A549 (cell line): ENCODE measurements around the gene SLX9. TPM values are rescaled to one million over a fixed set of nuclear protein-coding genes. Genes with fewer than 3 reads are reported as not detected.

Experiments
- ATAC-seq, 2 experiments: fragments of 200-7000 bp in 1 of 2; fragments of >200 bp in 1 of 2; cut with Nextera tagmentation in 1 of 2; cut with Tn5 transposase in 1 of 2; 3 replicates each; pipeline versions ENCODE4 v1.8.0 to v1.9.1; 2018 to 2020; ENCODE audit warnings: mild to moderate bottlenecking in 1 of 2, moderate library complexity in 1 of 2
- CTCF ChIA-PET: fragments of 300-600 bp; sonication (Branson Sonifier 250); formaldehyde crosslinking; extraction: SDS; loops from one replicate; lab custom pipeline; 2021; ENCODE audit warnings: antibody characterized with exemption, inconsistent platforms; lab: Yijun Ruan, JAX
- POLR2A ChIA-PET: fragments of 350-600 bp; formaldehyde crosslinking; extraction: SDS; loops from one replicate; lab custom pipeline; 2021; ENCODE audit warnings: antibody characterized with exemption, inconsistent platforms; lab: Yijun Ruan, JAX
- DNase-seq, 2 experiments: peaks; one replicate each; pipeline versions ENCODE4 v3.0.0 to v3.0.0-alpha.2; 2011 to 2016; ENCODE audit warnings: low read depth in 1 of 2, low spot score in 1 of 2
- FAIRE-seq: peaks from 2 replicates; lab custom pipeline; 2011; peaks lifted over from hg19 to GRCh38; lab: Jason Lieb, UNC
- H3K27ac ChIP-seq, 2 experiments: fragments of >200 bp; sonication (Bioruptor Twin); formaldehyde crosslinking; 3 replicates each; pipeline ENCODE4 v1.5.1; 2016 to 2017
- H3K4me1 ChIP-seq: fragments of >200 bp; sonication (Bioruptor Twin); formaldehyde crosslinking; 3 replicates; pipeline ENCODE4 v1.6.1; 2016
- H3K4me2 ChIP-seq: fragments of >200 bp; sonication (Bioruptor Twin); formaldehyde crosslinking; 3 replicates; pipeline ENCODE4 v1.6.1; 2016
- H3K4me3 ChIP-seq: fragments of >200 bp; sonication (Bioruptor Twin); formaldehyde crosslinking; 3 replicates; pipeline ENCODE4 v1.5.1; 2016
- H3K9me3 ChIP-seq: fragments of >200 bp; sonication (Bioruptor Twin); formaldehyde crosslinking; 3 replicates; pipeline ENCODE4 v1.6.1; 2016
- BHLHE40 ChIP-seq: IDR thresholded peaks from 2 replicates; pipeline ENCODE4 v1.6.1; 2012; ENCODE audit warnings: low read depth, low read length, inconsistent platforms
- CBX8 ChIP-seq: fragments of 200-600 bp; sonication (generic); IDR thresholded peaks from 2 replicates; pipeline ENCODE4 v1.6.1; 2016
- CHD2 ChIP-seq: fragments of 150-350 bp; IDR thresholded peaks from 2 replicates; pipeline ENCODE4 v1.6.1; 2014; ENCODE audit warnings: low read length; ENCODE audit not compliant: partially characterized antibody
- EHF ChIP-seq: fragments of 250-450 bp; sonication (Bioruptor Pico); IDR thresholded peaks from 2 replicates; pipeline ENCODE4 v1.5.0; 2020; ENCODE audit warnings: mild to moderate bottlenecking
- ESRRA ChIP-seq: fragments of 150-350 bp; IDR thresholded peaks from 2 replicates; pipeline ENCODE4 v1.6.1; 2014; ENCODE audit warnings: mild to moderate bottlenecking, low read length, borderline replicate concordance
- FOSB ChIP-seq: fragments of 250-450 bp; sonication (Bioruptor Pico); IDR thresholded peaks from 2 replicates; pipeline ENCODE4 v1.5.0; 2020; ENCODE audit warnings: mild to moderate bottlenecking, moderate library complexity
- FOSL2 ChIP-seq, 2 experiments: fragments of 450-650 bp in 1 of 2; fragments of >200 bp in 1 of 2; sonication (Bioruptor Twin) in 1 of 2; formaldehyde crosslinking; IDR thresholded peaks; 2 replicates each; pipeline versions ENCODE4 v1.5.0 to v1.6.1; 2016 to 2020; ENCODE audit warnings: mild to moderate bottlenecking in 1 of 2, moderate library complexity in 1 of 2
- FOXS1 ChIP-seq: fragments of 250-450 bp; sonication (Bioruptor Pico); IDR thresholded peaks from 2 replicates; pipeline ENCODE4 v1.5.0; 2020; ENCODE audit warnings: mild to moderate bottlenecking, moderate library complexity
- HOXB13 ChIP-seq: fragments of 250-450 bp; sonication (Bioruptor Pico); IDR thresholded peaks from 2 replicates; pipeline ENCODE4 v1.5.0; 2020; ENCODE audit warnings: low read depth, mild to moderate bottlenecking, moderate library complexity
- JUN ChIP-seq, 2 experiments: fragments of >200 bp; sonication (Bioruptor Twin); formaldehyde crosslinking; IDR thresholded peaks; 2 replicates in 1 of 2; 3 replicates in 1 of 2; pipeline ENCODE4 v1.6.1; 2016 to 2017
- KDM5A ChIP-seq: fragments of 200-600 bp; sonication (generic); IDR thresholded peaks from 2 replicates; pipeline ENCODE4 v1.6.1; 2016; ENCODE audit warnings: antibody characterized with exemption, mild to moderate bottlenecking
- MYC ChIP-seq: IDR thresholded peaks from 2 replicates; pipeline ENCODE4 v1.6.1; 2012; ENCODE audit warnings: mild to moderate bottlenecking, inconsistent platforms, low read length, improper control_type of control experiment, borderline replicate concordance
- NR3C1 ChIP-seq: fragments of >200 bp; sonication (Bioruptor Twin); formaldehyde crosslinking; IDR thresholded peaks from 3 replicates; pipeline ENCODE4 v1.6.1; 2017
- POLR2A ChIP-seq: IDR thresholded peaks from 2 replicates; pipeline ENCODE4 v1.6.1; 2012; ENCODE audit warnings: mild to moderate bottlenecking, low read length
- POLR2AphosphoS2 ChIP-seq: conservative IDR thresholded peaks from 2 replicates; pipeline ENCODE4 v1.6.1; 2012; ENCODE audit warnings: low read length, improper control_type of control experiment, inconsistent platforms
- RCOR1 ChIP-seq: fragments of 150-350 bp; IDR thresholded peaks from 2 replicates; pipeline ENCODE4 v1.6.1; 2014; ENCODE audit warnings: antibody characterized with exemption, low read length, low read depth
- RFX5 ChIP-seq: fragments of 450-650 bp; IDR thresholded peaks from 2 replicates; pipeline ENCODE4 v1.7.1; 2014; ENCODE audit warnings: antibody characterized with exemption, mild to moderate bottlenecking, moderate library complexity
- RNF2 ChIP-seq: fragments of 200-600 bp; sonication (generic); IDR thresholded peaks from 2 replicates; pipeline ENCODE4 v1.6.1; 2016; ENCODE audit warnings: low read depth, mild to moderate bottlenecking, antibody characterized with exemption, moderate library complexity, borderline replicate concordance
- SREBF2 ChIP-seq: fragments of 450-650 bp; IDR thresholded peaks from 2 replicates; pipeline ENCODE4 v1.6.1; 2014; ENCODE audit warnings: mild to moderate bottlenecking, moderate library complexity
- ZC3H11A ChIP-seq: fragments of 450-650 bp; IDR thresholded peaks from 2 replicates; pipeline ENCODE4 v1.6.1; 2014; ENCODE audit warnings: antibody characterized with exemption, mild to moderate bottlenecking
- ZFP36 ChIP-seq: fragments of 450-650 bp; IDR thresholded peaks from 2 replicates; pipeline ENCODE4 v1.6.1; 2014; ENCODE audit warnings: borderline replicate concordance; ENCODE audit not compliant: partially characterized antibody
- ZNF302 ChIP-seq: fragments of 250-450 bp; sonication (Bioruptor Pico); IDR thresholded peaks from 2 replicates; pipeline ENCODE4 v1.9.0; 2021; ENCODE audit warnings: inconsistent platforms, mild to moderate bottlenecking, moderate library complexity
- WGBS: methylation state at CpG from one replicate; pipeline ENCODE4 v1.1.6; 2017; ENCODE audit errors: missing lambda C conversion rate; 5-methylcytosine and 5-hydroxymethylcytosine counted together
- polyA plus RNA-seq, 4 experiments: library from polyadenylated mRNA; depleted of rRNA in 3 of 4; stranded (reverse); fragments of >200 nt; fragmentation: RNase III in 1 of 4; extraction: RNeasy Plus Mini Kit Qiagen cat#74134 plus additional on column Dnase treatment in 1 of 4; gene quantifications; 2 replicates in 3 of 4; 3 replicates in 1 of 4; pipeline ENCODE4 v1.2.3, GENCODE V29; 2011 to 2017
- TF ChIP-seq, protein P1 (sequence below): fragments of 250-450 bp; sonication (Bioruptor Pico); IDR thresholded peaks from 2 replicates; pipeline ENCODE4 v1.5.0; 2020; ENCODE audit warnings: low read depth, mild to moderate bottlenecking, moderate library complexity
- TF ChIP-seq, protein P2 (sequence below): IDR thresholded peaks from 2 replicates; pipeline ENCODE4 v1.6.1; 2012
- TF ChIP-seq, protein P3 (sequence below): fragments of 450-650 bp; IDR thresholded peaks from 2 replicates; pipeline ENCODE4 v1.6.1; 2014; ENCODE audit warnings: antibody characterized with exemption

Gene SLX9
- polyA plus RNA-seq, 2 of the 4 experiments (the other 2 are of a cell fraction), result 26.9 to 40.6 TPM

DNA sequence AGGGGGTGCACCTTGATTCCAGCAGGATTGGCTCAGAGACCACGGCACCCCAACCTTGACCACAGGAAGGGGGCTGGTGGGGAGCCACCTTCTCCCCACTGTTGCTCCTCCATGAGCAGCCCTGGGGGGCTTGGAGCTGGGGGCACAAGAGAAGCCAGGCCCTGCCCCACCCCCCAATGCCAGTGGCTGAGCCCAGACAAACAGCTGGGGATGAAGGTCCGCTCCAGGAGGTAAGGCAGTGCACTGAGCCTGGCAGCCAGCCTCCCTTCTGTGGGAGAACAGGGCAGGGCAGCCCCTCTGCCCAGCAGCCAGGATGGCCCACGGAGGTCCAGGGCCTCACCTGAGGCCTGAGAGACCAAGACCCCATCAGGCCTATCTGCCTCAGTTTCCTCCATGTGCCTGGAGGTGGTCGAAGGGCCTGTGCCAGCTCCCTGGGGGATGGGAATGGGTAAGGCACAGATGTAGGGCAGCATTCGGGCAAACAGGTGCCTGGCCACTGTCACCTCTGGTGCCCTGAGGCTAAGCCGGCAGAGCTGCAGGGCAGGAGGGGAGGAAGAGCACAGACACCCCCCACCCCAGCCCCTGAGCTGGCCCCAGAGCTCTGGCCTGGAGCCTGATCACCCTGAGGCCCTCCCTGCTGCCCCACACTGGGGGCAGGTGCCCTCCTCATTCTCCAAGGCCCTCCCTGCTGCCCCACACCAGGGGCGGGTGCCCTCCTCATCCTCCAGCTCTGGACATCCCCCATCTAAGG is 26.2 kb upstream of the SLX9 start:
- Histone ChIP-seq H3K9me3 (no peaks in the 10 kb centered on the region), H3K27ac (peak overlapping the region; percentile 50 to 76; a peak in 5 of 6 replicates), H3K4me1 (peaks cover 49% of the 10 kb centered on the region), H3K4me2 (no peak overlapping the region), H3K4me3 (no peak overlapping the region)
- ChIA-PET POLR2A (no interaction called here), CTCF (interaction anchor here (1.0 to 3.4 kb wide), 5 partner anchors 13 to 112 kb away, joined by 3 to 14 read pairs (median 5); partner anchors contain the start of gene UBE2G2)
- DNase-seq (no peak), FAIRE-seq (no peak)
- WGBS, result 81% methylated on average over 3 of the region's 7 CpGs
- no peak for TF ChIP-seq POLR2AphosphoS2
- TF ChIP-seq CBX8, result no peak
- TF ChIP-seq ESRRA, result no peak
- no peak for TF ChIP-seq BHLHE40
- TF ChIP-seq, protein P1, sequence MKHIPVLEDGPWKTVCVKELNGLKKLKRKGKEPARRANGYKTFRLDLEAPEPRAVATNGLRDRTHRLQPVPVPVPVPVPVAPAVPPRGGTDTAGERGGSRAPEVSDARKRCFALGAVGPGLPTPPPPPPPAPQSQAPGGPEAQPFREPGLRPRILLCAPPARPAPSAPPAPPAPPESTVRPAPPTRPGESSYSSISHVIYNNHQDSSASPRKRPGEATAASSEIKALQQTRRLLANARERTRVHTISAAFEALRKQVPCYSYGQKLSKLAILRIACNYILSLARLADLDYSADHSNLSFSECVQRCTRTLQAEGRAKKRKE (CRISPR knock-in tag), result no peak
- TF ChIP-seq JUN (IDR thresholded peaks at IDR 0.05), result no peak
- TF ChIP-seq EHF (CRISPR knock-in tag), result no peak
- TF ChIP-seq ZNF302 (CRISPR knock-in tag), result no peak
- TF ChIP-seq POLR2A, result no peak
- no peak for TF ChIP-seq FOXS1 (CRISPR knock-in tag)
- no peak for TF ChIP-seq MYC
- no peak for TF ChIP-seq RFX5
- no peak for TF ChIP-seq FOSB (CRISPR knock-in tag)
- TF ChIP-seq, protein P2, sequence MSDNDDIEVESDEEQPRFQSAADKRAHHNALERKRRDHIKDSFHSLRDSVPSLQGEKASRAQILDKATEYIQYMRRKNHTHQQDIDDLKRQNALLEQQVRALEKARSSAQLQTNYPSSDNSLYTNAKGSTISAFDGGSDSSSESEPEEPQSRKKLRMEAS, result no peak
- TF ChIP-seq KDM5A, result no peak
- TF ChIP-seq CHD2, result no peak
- TF ChIP-seq RCOR1, result no peak
- TF ChIP-seq, all 56 proteins: peak for 0
- no peak for ATAC-seq

DNA sequence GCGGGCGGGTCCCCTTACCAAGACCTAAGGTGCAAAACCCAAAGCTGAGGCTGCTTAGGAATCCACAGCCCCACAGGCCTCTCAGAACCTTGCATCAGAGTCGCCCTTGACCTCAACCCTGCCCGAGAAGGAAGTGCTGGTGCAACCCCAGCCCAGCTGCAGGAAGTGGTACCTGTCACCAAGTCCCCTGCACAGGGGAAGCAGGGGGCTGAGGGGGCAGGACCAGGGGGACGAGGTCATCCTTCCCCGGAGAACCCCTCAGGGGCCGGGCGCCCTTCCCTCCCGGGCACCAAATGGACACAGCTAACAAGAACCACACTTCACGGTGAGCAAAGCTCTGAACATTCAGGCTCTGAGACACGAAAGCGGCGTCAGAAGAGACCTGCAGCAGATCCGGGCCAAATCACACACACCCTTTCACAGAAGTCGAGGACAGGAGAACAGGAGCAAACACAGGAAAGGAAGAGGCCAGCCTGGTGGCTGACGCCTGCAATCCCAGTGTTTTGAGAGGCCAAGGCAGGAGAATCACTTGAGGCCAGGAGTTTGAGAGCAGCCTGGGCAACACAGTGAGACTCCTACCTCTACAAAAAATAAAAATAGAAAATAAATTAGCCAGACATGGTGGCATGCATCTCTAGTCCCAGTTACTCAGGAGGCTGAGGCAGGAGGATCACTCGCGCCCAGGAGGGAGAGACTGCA is 25.5 kb upstream of the SLX9 start:
- WGBS, result 85% methylated on average over 11 of the region's 18 CpGs
- H3K27ac ChIP-seq, result peak overlapping the region; percentile 50 to 76; a peak in 5 of 6 replicates
- no peak for FAIRE-seq

DNA sequence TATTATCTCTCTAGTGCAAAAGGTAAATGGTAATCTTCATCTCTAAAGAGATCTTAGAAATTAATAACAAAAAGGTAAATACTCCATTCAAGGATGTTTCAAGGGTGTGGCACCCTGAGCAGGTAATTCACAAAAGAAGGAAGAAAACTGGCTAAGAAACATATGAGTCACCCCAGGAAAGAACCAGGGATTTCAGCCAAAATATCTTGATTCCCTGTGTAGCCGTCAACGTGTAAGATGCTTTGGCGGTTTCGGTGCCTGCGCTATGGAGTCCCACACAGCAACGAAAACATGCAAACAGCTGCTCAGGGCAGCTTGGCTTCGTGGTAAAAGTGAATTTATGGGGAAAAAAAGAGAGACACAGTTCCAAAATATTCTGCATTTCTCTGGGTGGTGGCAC is 22.9 kb upstream of the SLX9 start:
- WGBS, result 49% methylated on average over 7 of the region's 7 CpGs
- Histone ChIP-seq H3K4me2 (peak overlapping the region; percentile 43; the same call in 2 of the 3 replicates), H3K4me3 (no peak overlapping the region), H3K27ac (peak overlapping the region in 1 of 2 experiments; percentile 68; a peak in 2 of 6 replicates), H3K9me3 (no peaks in the 10 kb centered on the region), H3K4me1 (peaks cover 35% of the 10 kb centered on the region)
- POLR2A ChIA-PET, result interaction anchor here (0.8 kb wide), 1 partner anchor 11 kb away, joined by 3 read pairs; no protein-coding TSS in a partner anchor
- DNase-seq (no peak), FAIRE-seq (no peak), ATAC-seq (no peak)
- CTCF ChIA-PET, result interaction anchor here (0.9 to 2.6 kb wide), 5 partner anchors 10 to 26 kb away, joined by 3 to 10 read pairs (median 3); no protein-coding TSS in a partner anchor
- TF ChIP-seq RCOR1 (no peak), FOSL2 (IDR thresholded peaks at IDR 0.05) (no peak), FOSL2 (CRISPR knock-in tag; IDR thresholded peaks at IDR 0.05) (0 out of 2 replicates have a peak, but pooled peaks have one; percentile 7)

More for the DNA sequence above, 25.5 kb upstream of the SLX9 start:
- H3K4me3 ChIP-seq, result no peak overlapping the region
- ChIA-PET POLR2A (no interaction called here), CTCF (interaction anchor here (1.0 to 2.1 kb wide), 4 partner anchors 13 to 113 kb away, joined by 3 to 6 read pairs (median 4); partner anchors contain the start of gene UBE2G2)
- TF ChIP-seq SREBF2, result no peak
- TF ChIP-seq POLR2A, result no peak
- TF ChIP-seq, protein P3, sequence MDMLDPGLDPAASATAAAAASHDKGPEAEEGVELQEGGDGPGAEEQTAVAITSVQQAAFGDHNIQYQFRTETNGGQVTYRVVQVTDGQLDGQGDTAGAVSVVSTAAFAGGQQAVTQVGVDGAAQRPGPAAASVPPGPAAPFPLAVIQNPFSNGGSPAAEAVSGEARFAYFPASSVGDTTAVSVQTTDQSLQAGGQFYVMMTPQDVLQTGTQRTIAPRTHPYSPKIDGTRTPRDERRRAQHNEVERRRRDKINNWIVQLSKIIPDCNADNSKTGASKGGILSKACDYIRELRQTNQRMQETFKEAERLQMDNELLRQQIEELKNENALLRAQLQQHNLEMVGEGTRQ, result no peak
- TF ChIP-seq KDM5A, result no peak
- TF ChIP-seq EHF (CRISPR knock-in tag), result no peak
- TF ChIP-seq HOXB13, result no peak
- TF ChIP-seq RNF2, result no peak
- TF ChIP-seq ZC3H11A, result no peak
- TF ChIP-seq NR3C1, result no peak
- no peak for TF ChIP-seq ZFP36
- no peak for TF ChIP-seq RCOR1
- H3K4me1 ChIP-seq, result peaks cover 49% of the 10 kb centered on the region
- H3K9me3 ChIP-seq, result no peaks in the 10 kb centered on the region
- H3K4me2 ChIP-seq, result no peak overlapping the region
- DNase-seq, result no peak
- no peak for ATAC-seq
